H1 (cell line): ENCODE data around the gene MTURN. TPM values are rescaled to one million over a fixed set of nuclear protein-coding genes. Genes with fewer than 3 reads are reported as not detected.

Experiments used
- EP300 ChIP-seq, 2 experiments: IDR thresholded peaks; 1 replicate in 1 of 2; 2 replicates in 1 of 2; pipeline ENCODE4 v1.6.1; 2011 to 2012; ENCODE audit warnings: low read depth in 2 of 2, low read length in 2 of 2, mild to moderate bottlenecking in 2 of 2, borderline replicate concordance in 1 of 2, inconsistent platforms in 1 of 2, moderate library complexity in 1 of 2
- MAX ChIP-seq: IDR thresholded peaks from 2 replicates; pipeline ENCODE4 v1.6.1; 2012; ENCODE audit warnings: inconsistent platforms
- NANOG ChIP-seq: IDR thresholded peaks from 2 replicates; pipeline ENCODE4 v1.6.1; 2011; ENCODE audit warnings: low read length, low read depth, mild to moderate bottlenecking, inconsistent platforms; ENCODE audit not compliant: insufficient read depth, poor library complexity, severe bottlenecking
- polyA plus RNA-seq, 7 experiments: library from polyadenylated mRNA; depleted of rRNA in 3 of 7; stranded (reverse) in 5 of 7; unstranded in 2 of 7; fragments of >200 nt in 5 of 7; fragments of 200-250 nt in 2 of 7; gene quantifications; 1 replicate in 5 of 7; 2 replicates in 1 of 7; 4 replicates in 1 of 7; pipeline versions ENCODE4 v1.2.1 to v1.2.3, GENCODE V29; 2011 to 2013; ENCODE audit warnings: missing spikeins in 2 of 7, mixed read lengths in 2 of 7
- total RNA-seq: library from RNA; stranded (reverse); fragmentation: NEBNext Ultra II Directional; extraction: Animal tissue kit (Norgen Biotek cat#: 25700); gene quantifications from 2 replicates; pipeline ENCODE4 v1.2.1, GENCODE V29; 2021

The MTURN gene
- total and polyA plus RNA-seq, 2 of the 8 experiments (the other 6 are each of a cell fraction or from before 2014, with no cell fraction given) = 2.6 to 5.8 TPM

- peak; percentile 55; the same call in 1 of the 2 replicates for TF ChIP-seq MAX
- TF ChIP-seq NANOG = peak; percentile 81
- TF ChIP-seq EP300 (IDR thresholded peaks at IDR 0.05; ENCODE audit: borderline replicate concordance in 1 of 2, low read depth in 2 of 2, low read length in 2 of 2) = peak in 1 of 2 experiments; percentile 59; a peak in 1 of 3 replicates
These were observed 34.2 kb downstream of the MTURN start (continued) for GRCh38 chr7:30168835-30169573.
